Kidney epithelial cell (primary cell): ENCODE data around the gene PLA2G12B. TPM values are rescaled to one million over a fixed set of nuclear protein-coding genes. Genes with fewer than 3 reads are reported as not detected.

Source experiments
- DNase-seq: peaks from one replicate; pipeline ENCODE4 v3.0.0-alpha.2; 2010; ENCODE audit warnings: low read depth
- H3K27me3 ChIP-seq: 2 replicates; pipeline ENCODE4 v1.6.0; 2011; ENCODE audit warnings: low read length; ENCODE audit not compliant: control insufficient read depth, insufficient read depth
- H3K36me3 ChIP-seq: 2 replicates; pipeline ENCODE4 v1.5.1; 2011; ENCODE audit warnings: low read length; ENCODE audit not compliant: control insufficient read depth, insufficient read depth
- H3K4me3 ChIP-seq: 2 replicates; pipeline ENCODE4 v1.5.1; 2011; ENCODE audit warnings: low read depth, mild to moderate bottlenecking, control low read depth, low read length
- total RNA-seq: library from RNA; depleted of rRNA; stranded (reverse); fragments of >200 nt; gene quantifications from 2 replicates; pipeline ENCODE4 v1.2.3, GENCODE V29; 2015
- TF ChIP-seq, protein P1 (sequence below): IDR thresholded peaks from 2 replicates; pipeline ENCODE4 v1.5.1; 2011; ENCODE audit warnings: mild to moderate bottlenecking, moderate library complexity, low read length, control low read depth, inconsistent platforms; ENCODE audit not compliant: insufficient read depth, poor library complexity, severe bottlenecking

The PLA2G12B gene
- total RNA-seq, 1 donor from 2014 or later, result not detected

DNA sequence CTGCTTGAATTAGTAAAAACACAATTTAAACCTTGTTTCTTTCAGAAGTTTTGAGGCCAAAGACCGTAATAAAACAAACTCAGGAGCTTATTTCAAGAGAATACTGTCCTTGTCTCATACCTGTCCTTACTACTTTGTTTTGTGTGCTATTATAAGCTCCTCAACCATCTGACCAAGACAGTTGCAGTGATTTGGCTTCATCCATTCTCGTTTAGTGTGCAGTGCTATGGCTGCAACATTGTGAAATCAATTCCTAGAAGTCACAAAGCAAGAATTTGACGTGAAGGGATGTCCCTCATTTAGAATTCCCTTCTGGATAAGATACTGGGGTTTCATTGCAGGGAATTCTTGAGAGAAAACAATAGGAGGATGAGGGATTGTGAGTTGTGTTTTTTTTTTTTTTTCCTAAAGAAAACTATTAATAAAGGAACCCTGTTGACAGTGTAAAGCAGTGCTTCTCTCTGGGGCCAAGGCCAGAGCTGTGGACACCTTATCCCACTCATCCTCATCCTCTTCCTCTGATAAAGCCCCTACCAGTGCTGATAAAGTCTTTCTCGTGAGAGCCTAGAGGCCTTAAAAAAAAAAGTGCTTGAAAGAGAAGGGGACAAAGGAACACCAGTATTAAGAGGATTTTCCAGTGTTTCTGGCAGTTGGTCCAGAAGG, 61.3 kb downstream of the PLA2G12B start, which contains the start of gene OIT3:
Gene OIT3 (plus strand): TSS at position 604 of the 663 bp plus-strand sequence. CDS start 60 bp downstream, outside the sequence.
- no peak for DNase-seq
- Histone ChIP-seq H3K4me3 (no peak within 1 kb of the TSS), H3K36me3 (no peaks in the 10 kb centered on the region), H3K27me3 (no peaks in the 10 kb centered on the region)
- TF ChIP-seq, protein P1, sequence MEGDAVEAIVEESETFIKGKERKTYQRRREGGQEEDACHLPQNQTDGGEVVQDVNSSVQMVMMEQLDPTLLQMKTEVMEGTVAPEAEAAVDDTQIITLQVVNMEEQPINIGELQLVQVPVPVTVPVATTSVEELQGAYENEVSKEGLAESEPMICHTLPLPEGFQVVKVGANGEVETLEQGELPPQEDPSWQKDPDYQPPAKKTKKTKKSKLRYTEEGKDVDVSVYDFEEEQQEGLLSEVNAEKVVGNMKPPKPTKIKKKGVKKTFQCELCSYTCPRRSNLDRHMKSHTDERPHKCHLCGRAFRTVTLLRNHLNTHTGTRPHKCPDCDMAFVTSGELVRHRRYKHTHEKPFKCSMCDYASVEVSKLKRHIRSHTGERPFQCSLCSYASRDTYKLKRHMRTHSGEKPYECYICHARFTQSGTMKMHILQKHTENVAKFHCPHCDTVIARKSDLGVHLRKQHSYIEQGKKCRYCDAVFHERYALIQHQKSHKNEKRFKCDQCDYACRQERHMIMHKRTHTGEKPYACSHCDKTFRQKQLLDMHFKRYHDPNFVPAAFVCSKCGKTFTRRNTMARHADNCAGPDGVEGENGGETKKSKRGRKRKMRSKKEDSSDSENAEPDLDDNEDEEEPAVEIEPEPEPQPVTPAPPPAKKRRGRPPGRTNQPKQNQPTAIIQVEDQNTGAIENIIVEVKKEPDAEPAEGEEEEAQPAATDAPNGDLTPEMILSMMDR, result no peak

- TF ChIP-seq, protein P1, result no peak
- Histone ChIP-seq H3K4me3 (no peak overlapping the region), H3K27me3 (no peaks in the 10 kb centered on the region), H3K36me3 (no peaks in the 10 kb centered on the region)
- DNase-seq, result no peak
These were observed 64.5 kb downstream of the PLA2G12B start for GRCh38 chr10:72890086-72890485.

DNA sequence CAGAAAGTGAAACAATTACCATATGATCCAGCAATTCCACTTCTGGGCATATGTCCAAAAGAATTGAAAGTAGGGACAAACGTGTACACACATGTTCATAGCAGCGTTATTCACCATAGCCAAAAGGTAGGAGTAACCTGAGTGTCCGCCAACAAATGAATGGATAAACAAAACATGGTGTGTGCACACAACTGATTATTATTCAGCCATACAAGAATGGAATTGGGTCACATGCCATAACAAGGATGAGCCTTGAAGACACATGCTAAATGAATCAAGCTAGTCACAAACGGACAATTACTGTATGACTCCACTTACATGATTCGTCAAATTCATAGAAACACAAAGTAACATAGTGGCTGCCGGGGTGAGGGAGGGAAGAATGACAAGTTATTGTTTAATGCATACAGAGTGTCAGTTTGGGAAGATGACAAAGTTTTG, 65.2 kb downstream of the PLA2G12B start:
- no peaks in the 10 kb centered on the region for H3K27me3 ChIP-seq
- no peak for DNase-seq
- H3K4me3 ChIP-seq, result no peak overlapping the region
- TF ChIP-seq, protein P1, result no peak
- H3K36me3 ChIP-seq, result no peaks in the 10 kb centered on the region

- H3K27me3 ChIP-seq, result no peaks in the 10 kb centered on the region
- H3K4me3 ChIP-seq, result no peak overlapping the region
- no peaks in the 10 kb centered on the region for H3K36me3 ChIP-seq
- TF ChIP-seq, protein P1, result no peak
- DNase-seq, result no peak
These were observed 66.4 kb downstream of the PLA2G12B start for GRCh38 chr10:72888151-72888638.

DNA sequence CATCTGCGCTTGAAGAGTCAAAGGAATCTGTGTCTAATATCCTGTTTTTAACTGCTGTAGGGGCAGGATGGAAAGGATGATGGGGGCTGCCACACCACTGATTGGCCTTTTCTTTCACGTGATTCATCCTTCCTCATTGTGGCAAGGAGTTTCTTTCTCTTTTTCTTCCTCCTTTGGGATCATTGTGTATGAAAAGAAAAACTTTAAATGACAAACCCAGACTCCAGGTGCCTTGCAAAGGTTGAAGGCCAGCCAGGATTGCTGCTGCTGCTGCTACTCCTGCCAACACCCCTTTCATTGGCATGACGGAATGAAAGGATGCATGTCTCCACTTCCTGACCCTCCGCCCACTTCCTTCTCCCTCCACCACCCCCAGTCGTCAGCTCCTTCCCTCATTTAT, 67.6 kb downstream of the PLA2G12B start:
- DNase-seq, result no peak
- TF ChIP-seq, protein P1, result no peak
- no peaks in the 10 kb centered on the region for H3K36me3 ChIP-seq
- no peaks in the 10 kb centered on the region for H3K27me3 ChIP-seq
- H3K4me3 ChIP-seq, result no peak overlapping the region

GRCh38 chr10:72886621-72887020, 68.0 kb downstream of the PLA2G12B start:
- TF ChIP-seq, protein P1, result no peak
- no peaks in the 10 kb centered on the region for H3K27me3 ChIP-seq
- no peaks in the 10 kb centered on the region for H3K36me3 ChIP-seq
- DNase-seq, result no peak
- H3K4me3 ChIP-seq, result no peak overlapping the region
